ENCODE results near the gene CHSY1.
A peak's percentile ranks its signal among the peaks of the same experiment; 100 is the strongest.
"Not testable (repeated sequence)": the region's sequence is repeated elsewhere in the genome, so short reads cannot be mapped to it uniquely, and the experiment has no call there.

Gene CHSY1

GRCh38 chr15:101293122-101293521 is 41.3 kb upstream of the CHSY1 start:
- peak overlapping the region; percentile 80 for H3K4me2 ChIP-seq (ENCODE audit: low read length)
- no peak for TF ChIP-seq CTCF (IDR thresholded peaks at IDR 0.05)
- no peak overlapping the region for H3K27ac ChIP-seq
- H3K9me3 ChIP-seq (ENCODE audit: control insufficient read depth, low read length), result no peaks in the 10 kb centered on the region
- H3K79me2 ChIP-seq, result peaks cover 26% of the 10 kb centered on the region
- H3K27me3 ChIP-seq (ENCODE audit: control insufficient read depth, insufficient read depth, low read length), result no peaks in the 10 kb centered on the region
- no peaks in the 10 kb centered on the region for H3K36me3 ChIP-seq (ENCODE audit: control insufficient read depth, insufficient read depth, low read length)
- no peak overlapping the region for H3K9ac ChIP-seq
- peaks cover 3% of the 10 kb centered on the region for H3K4me1 ChIP-seq
- H3K4me3 ChIP-seq (ENCODE audit: low read depth, low read length), result peak overlapping the region; percentile 81
- H2AFZ ChIP-seq, result no peak overlapping the region

- no peak overlapping the region for H3K9ac ChIP-seq
- no peak overlapping the region for H3K4me3 ChIP-seq (ENCODE audit: low read depth, low read length)
- no peak overlapping the region for H3K27ac ChIP-seq
- peaks cover 30% of the 10 kb centered on the region for H3K79me2 ChIP-seq
- no peak overlapping the region for H2AFZ ChIP-seq
- H3K4me1 ChIP-seq, result peaks cover 3% of the 10 kb centered on the region
- H3K9me3 ChIP-seq (ENCODE audit: control insufficient read depth, low read length), result no peaks in the 10 kb centered on the region
- no peaks in the 10 kb centered on the region for H3K27me3 ChIP-seq (ENCODE audit: control insufficient read depth, insufficient read depth, low read length)
- no peaks in the 10 kb centered on the region for H3K36me3 ChIP-seq (ENCODE audit: control insufficient read depth, insufficient read depth, low read length)
- peak; percentile 49 for TF ChIP-seq CTCF (IDR thresholded peaks at IDR 0.05)
- H3K4me2 ChIP-seq (ENCODE audit: low read length), result no peak overlapping the region
Observed at GRCh38 chr15:101288905-101289513, 37.2 kb upstream of the CHSY1 start.

- H3K4me2 ChIP-seq (ENCODE audit: low read length); H2AFZ ChIP-seq; H3K9ac ChIP-seq; H3K27ac ChIP-seq; H3K9me3 ChIP-seq (ENCODE audit: control insufficient read depth, low read length); H3K36me3 ChIP-seq (ENCODE audit: control insufficient read depth, insufficient read depth, low read length); H3K4me3 ChIP-seq (ENCODE audit: low read depth, low read length); H3K4me1 ChIP-seq; H3K27me3 ChIP-seq (ENCODE audit: control insufficient read depth, insufficient read depth, low read length): not testable (repeated sequence)
- peaks cover 20% of the 10 kb centered on the region for H3K79me2 ChIP-seq
Observed at GRCh38 chr15:101287342-101287741, 35.5 kb upstream of the CHSY1 start.

- no peaks in the 10 kb centered on the region for H3K4me1 ChIP-seq
- no peak overlapping the region for H3K4me3 ChIP-seq (ENCODE audit: low read depth, low read length)
- no peaks in the 10 kb centered on the region for H3K36me3 ChIP-seq (ENCODE audit: control insufficient read depth, insufficient read depth, low read length)
Observed at GRCh38 chr15:101286471-101287114, 34.7 kb upstream of the CHSY1 start.

GRCh38 chr15:101283931-101284330 is 32.1 kb upstream of the CHSY1 start:
- TF ChIP-seq CTCF (IDR thresholded peaks at IDR 0.05), result no peak
- peaks cover 13% of the 10 kb centered on the region for H3K79me2 ChIP-seq
- H2AFZ ChIP-seq, result no peak overlapping the region
- H3K4me1 ChIP-seq, result no peaks in the 10 kb centered on the region
- H3K4me2 ChIP-seq (ENCODE audit: low read length), result no peak overlapping the region
- H3K27ac ChIP-seq, result no peak overlapping the region
- no peaks in the 10 kb centered on the region for H3K9me3 ChIP-seq (ENCODE audit: control insufficient read depth, low read length)
- no peaks in the 10 kb centered on the region for H3K36me3 ChIP-seq (ENCODE audit: control insufficient read depth, insufficient read depth, low read length)
- H3K9ac ChIP-seq, result no peak overlapping the region
- no peak overlapping the region for H3K4me3 ChIP-seq (ENCODE audit: low read depth, low read length)
- H3K27me3 ChIP-seq (ENCODE audit: control insufficient read depth, insufficient read depth, low read length), result no peaks in the 10 kb centered on the region

More at GRCh38 chr15:101286471-101287114, 34.7 kb upstream of the CHSY1 start:
- no peaks in the 10 kb centered on the region for H3K27me3 ChIP-seq (ENCODE audit: control insufficient read depth, insufficient read depth, low read length)
- H2AFZ ChIP-seq, result no peak overlapping the region
- no peaks in the 10 kb centered on the region for H3K9me3 ChIP-seq (ENCODE audit: control insufficient read depth, low read length)
- TF ChIP-seq CTCF (IDR thresholded peaks at IDR 0.05), result no peak
- H3K27ac ChIP-seq, result no peak overlapping the region
- peaks cover 15% of the 10 kb centered on the region for H3K79me2 ChIP-seq
- no peak overlapping the region for H3K9ac ChIP-seq
- H3K4me2 ChIP-seq (ENCODE audit: low read length), result no peak overlapping the region
